ENCODE results near the gene LDAH. TPM values are rescaled to one million over a fixed set of nuclear protein-coding genes. Genes with fewer than 3 reads are reported as not detected.

The LDAH gene
- polyA plus RNA-seq, 3 donors = 38.7 to 42.2 (median 39.1) TPM

GRCh38 chr2:20642055-20642971 lies 180.6 kb downstream of the LDAH start:
- no peak for DNase-seq (ENCODE audit: low read depth in 3 of 3, low spot score in 2 of 3)

GRCh38 chr2:20641123-20641985 lies 181.5 kb downstream of the LDAH start:
- DNase-seq (ENCODE audit: low read depth in 3 of 3, low spot score in 2 of 3) = no peak

DNA sequence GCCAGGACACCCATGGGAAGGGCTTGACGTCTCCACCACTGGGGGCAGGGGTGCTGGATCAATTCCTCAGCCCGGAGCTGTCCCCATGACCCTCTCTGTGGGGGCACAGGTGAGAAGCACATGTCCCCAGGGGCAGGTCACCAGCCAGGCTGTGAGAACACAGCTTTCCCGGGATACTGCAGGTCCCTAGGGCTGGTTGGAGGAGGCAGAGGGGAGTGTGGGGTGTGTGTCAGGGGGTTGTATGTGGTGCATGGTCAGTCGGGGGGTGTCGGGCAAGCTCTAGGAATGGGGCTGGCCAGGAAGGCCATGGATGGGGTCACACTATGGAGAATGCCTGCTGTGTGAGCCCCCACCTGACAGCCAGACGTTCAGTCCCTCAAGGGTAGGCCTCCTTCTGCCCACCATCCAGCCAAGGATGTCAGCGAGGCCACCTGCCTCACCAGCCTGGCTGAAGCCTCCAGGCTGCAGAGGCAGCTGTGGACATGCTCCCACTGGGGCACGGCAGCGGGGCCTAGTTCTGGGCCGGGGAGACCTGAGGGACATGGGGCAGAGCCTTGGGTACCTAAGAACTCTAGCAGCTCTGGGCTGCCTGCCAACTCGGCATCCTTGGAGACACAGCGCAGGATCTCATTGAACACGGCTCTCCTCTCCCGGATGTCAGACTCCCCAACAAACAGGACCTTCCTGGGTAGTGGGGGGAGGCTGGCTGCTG lies 182.3 kb downstream of the LDAH start:
- no peak for DNase-seq (ENCODE audit: low read depth in 3 of 3, low spot score in 2 of 3)

- DNase-seq (ENCODE audit: low read depth in 3 of 3, low spot score in 2 of 3) = no peak
Observed at GRCh38 chr2:20638646-20639430, 184.1 kb downstream of the LDAH start.

DNA sequence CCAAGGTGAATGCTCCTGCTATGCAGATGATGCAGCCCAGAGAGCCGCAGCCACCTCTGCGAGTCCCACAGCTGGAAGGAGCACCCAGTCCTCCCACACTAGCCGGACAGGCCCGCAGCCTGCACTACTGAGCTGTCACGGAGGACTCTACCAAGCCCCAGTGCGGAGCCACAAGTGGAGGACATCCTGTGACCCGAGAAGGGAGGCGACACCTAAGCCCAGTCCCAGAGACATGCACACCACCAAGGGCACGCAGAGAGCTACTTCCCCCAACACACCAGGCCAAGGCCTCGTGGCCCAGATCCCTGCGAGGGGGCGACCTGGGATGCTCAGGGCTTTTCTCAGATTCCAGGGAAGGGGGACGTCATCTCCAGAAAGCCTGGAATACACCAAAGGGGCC lies 184.9 kb downstream of the LDAH start:
- no peak for DNase-seq (ENCODE audit: low read depth in 3 of 3, low spot score in 2 of 3)

GRCh38 chr2:20637147-20637546 lies 185.8 kb downstream of the LDAH start:
- no peak for DNase-seq (ENCODE audit: low read depth in 3 of 3, low spot score in 2 of 3)

- DNase-seq (ENCODE audit: low read depth in 3 of 3, low spot score in 2 of 3) = no peak
Observed at GRCh38 chr2:20635675-20636584, 187.0 kb downstream of the LDAH start.

- DNase-seq (ENCODE audit: low read depth in 3 of 3, low spot score in 2 of 3) = no peak
Observed at GRCh38 chr2:20635113-20635510, 187.8 kb downstream of the LDAH start.

GRCh38 chr2:20634507-20635112 lies 188.3 kb downstream of the LDAH start:
- DNase-seq (ENCODE audit: low read depth in 3 of 3, low spot score in 2 of 3) = no peak

Other genes with a start within 250 kb of the LDAH start
- 10 to 100 TPM; 15.3 to 20.2 (median 16.5) TPM for gene HS1BP3, start 172.0 kb downstream of the LDAH start, polyA plus RNA-seq (ENCODE audit: insufficient read length in 3 of 3)
- 1 to 10 TPM; 1.9 to 4.0 (median 3.8) TPM for gene GDF7, start 156.0 kb downstream of the LDAH start, polyA plus RNA-seq (ENCODE audit: insufficient read length in 3 of 3)
- 1 to 10 TPM in 2 of 3 donors, under 1 TPM in 1; 0.90 to 2.2 (median 1.5) TPM for gene APOB, start 221.0 kb upstream of the LDAH start, polyA plus RNA-seq (ENCODE audit: insufficient read length in 3 of 3)